CD4-positive, alpha-beta T cell treated with Interleukin-4 for 1 hour (primary cell): Measurements from ENCODE around the gene IGF2BP1.
"Not testable (repeated sequence)": the region's sequence is repeated elsewhere in the genome, so short reads cannot be mapped to it uniquely, and the experiment has no call there.

Experiments
- DNase-seq, 2 donors: peaks; one replicate each; pipeline ENCODE4 v3.0.0-alpha.2; 2020 to 2022

Gene IGF2BP1

GRCh38 chr17:49055181-49055927 lies 58.2 kb downstream of the IGF2BP1 start:
- no peak for DNase-seq

- no peak for DNase-seq
Measured at GRCh38 chr17:49061524-49061943, 64.3 kb downstream of the IGF2BP1 start.

GRCh38 chr17:49063652-49064051 lies 66.5 kb downstream of the IGF2BP1 start:
- DNase-seq: no peak

GRCh38 chr17:49067163-49067562 lies 70.0 kb downstream of the IGF2BP1 start:
- no peak for DNase-seq

GRCh38 chr17:49069585-49070273 lies 72.5 kb downstream of the IGF2BP1 start:
- no peak for DNase-seq

- no peak for DNase-seq
Measured at GRCh38 chr17:49071106-49071505, 73.9 kb downstream of the IGF2BP1 start.

GRCh38 chr17:49074851-49075540 lies 77.8 kb downstream of the IGF2BP1 start:
- DNase-seq: no peak

- no peak for DNase-seq
Measured at GRCh38 chr17:49076573-49077384, 79.6 kb downstream of the IGF2BP1 start.

GRCh38 chr17:49078248-49078647 lies 81.1 kb downstream of the IGF2BP1 start:
- no peak for DNase-seq

GRCh38 chr17:49079840-49080663 lies 82.9 kb downstream of the IGF2BP1 start:
- DNase-seq: no peak

GRCh38 chr17:49082231-49082630 lies 85.0 kb downstream of the IGF2BP1 start:
- no peak for DNase-seq

- not testable (repeated sequence) for DNase-seq
Measured at GRCh38 chr17:49085046-49085445, 87.9 kb downstream of the IGF2BP1 start.

GRCh38 chr17:49085565-49086315 lies 88.6 kb downstream of the IGF2BP1 start:
- no peak for DNase-seq

- no peak for DNase-seq
Measured at GRCh38 chr17:49086316-49086605, 89.1 kb downstream of the IGF2BP1 start.

GRCh38 chr17:49086649-49087048 lies 89.5 kb downstream of the IGF2BP1 start:
- DNase-seq: no peak

- DNase-seq: no peak
Measured at GRCh38 chr17:49089094-49089493, 91.9 kb downstream of the IGF2BP1 start.

GRCh38 chr17:49090878-49091594 lies 93.9 kb downstream of the IGF2BP1 start:
- no peak for DNase-seq

GRCh38 chr17:49093131-49093530 lies 95.9 kb downstream of the IGF2BP1 start:
- DNase-seq: no peak

GRCh38 chr17:49100601-49101000 lies 103.4 kb downstream of the IGF2BP1 start:
- no peak for DNase-seq

- no peak for DNase-seq
Measured at GRCh38 chr17:49101054-49101534, 103.9 kb downstream of the IGF2BP1 start.

GRCh38 chr17:49103360-49103759 lies 106.2 kb downstream of the IGF2BP1 start:
- not testable (repeated sequence) for DNase-seq
